DND-41 (cell line): ENCODE measurements around the gene ELF4.
A peak's percentile ranks its signal among the peaks of the same experiment; 100 is the strongest.
"Not testable (repeated sequence)": the region's sequence is repeated elsewhere in the genome, so short reads cannot be mapped to it uniquely, and the experiment has no call there.

Experiments
- ATAC-seq: fragments of 200-7000 bp; cut with Tn5 transposase; 3 replicates; pipeline ENCODE4 v1.9.1; 2021; ENCODE audit warnings: low read depth; ENCODE audit not compliant: insufficient read depth
- DNase-seq: peaks from one replicate; pipeline ENCODE4 v3.0.0-alpha.2; 2020
- H2AFZ ChIP-seq: 2 replicates; pipeline ENCODE4 v1.6.0; 2012; ENCODE audit warnings: low read depth, low read length
- H3K27ac ChIP-seq: 2 replicates; pipeline ENCODE4 v1.5.1; 2012; ENCODE audit warnings: low read length, inconsistent platforms
- H3K27me3 ChIP-seq: fragments of 200-600 bp; sonication (generic); 2 replicates; pipeline ENCODE4 v1.6.0; 2012; ENCODE audit warnings: low read length, mild to moderate bottlenecking, inconsistent platforms; ENCODE audit not compliant: insufficient read depth, poor library complexity
- H3K36me3 ChIP-seq: 2 replicates; pipeline ENCODE4 v1.5.1; 2012; ENCODE audit warnings: low read length, inconsistent platforms; ENCODE audit not compliant: insufficient read depth
- H3K4me1 ChIP-seq: 2 replicates; pipeline ENCODE4 v1.5.1; 2012; ENCODE audit warnings: mild to moderate bottlenecking, low read length; ENCODE audit not compliant: insufficient read depth
- H3K4me2 ChIP-seq: 2 replicates; pipeline ENCODE4 v1.6.0; 2012; ENCODE audit warnings: mild to moderate bottlenecking, moderate library complexity, low read length, inconsistent platforms; ENCODE audit not compliant: insufficient read depth
- H3K4me3 ChIP-seq, 2 experiments: fragments of 200-600 bp in 1 of 2; shearing (Covaris generic) in 1 of 2; 2 replicates each; pipeline ENCODE4 v1.5.1; 2012 to 2016; ENCODE audit warnings: inconsistent platforms in 2 of 2, low read length in 2 of 2, mild to moderate bottlenecking in 2 of 2, low read depth in 1 of 2, moderate library complexity in 1 of 2
- H3K79me2 ChIP-seq: 2 replicates; pipeline ENCODE4 v1.6.0; 2012; ENCODE audit warnings: low read length, inconsistent platforms; ENCODE audit not compliant: insufficient read depth
- H3K9ac ChIP-seq: 2 replicates; pipeline ENCODE4 v1.6.0; 2012; ENCODE audit warnings: low read depth, mild to moderate bottlenecking, inconsistent platforms, low read length, moderate library complexity
- H3K9me3 ChIP-seq: 2 replicates; pipeline ENCODE4 v1.5.1; 2012; ENCODE audit warnings: low read length, moderate library complexity, mild to moderate bottlenecking, inconsistent platforms; ENCODE audit not compliant: insufficient read depth, severe bottlenecking
- H4K20me1 ChIP-seq: 2 replicates; pipeline ENCODE4 v1.6.0; 2012; ENCODE audit warnings: low read length; ENCODE audit not compliant: insufficient read depth
- EZH2 ChIP-seq: IDR thresholded peaks from 3 replicates; pipeline ENCODE4 v1.6.1; 2012; ENCODE audit warnings: borderline replicate concordance, low read depth, mild to moderate bottlenecking, moderate library complexity, low read length, inconsistent platforms; ENCODE audit not compliant: severe bottlenecking
- TF ChIP-seq, protein P1 (sequence below): IDR thresholded peaks from 2 replicates; pipeline ENCODE4 v1.5.1; 2012; ENCODE audit warnings: borderline replicate concordance, low read length, moderate library complexity, mild to moderate bottlenecking; ENCODE audit not compliant: poor library complexity, severe bottlenecking; ENCODE audit errors: extremely low read depth

Gene ELF4

DNA sequence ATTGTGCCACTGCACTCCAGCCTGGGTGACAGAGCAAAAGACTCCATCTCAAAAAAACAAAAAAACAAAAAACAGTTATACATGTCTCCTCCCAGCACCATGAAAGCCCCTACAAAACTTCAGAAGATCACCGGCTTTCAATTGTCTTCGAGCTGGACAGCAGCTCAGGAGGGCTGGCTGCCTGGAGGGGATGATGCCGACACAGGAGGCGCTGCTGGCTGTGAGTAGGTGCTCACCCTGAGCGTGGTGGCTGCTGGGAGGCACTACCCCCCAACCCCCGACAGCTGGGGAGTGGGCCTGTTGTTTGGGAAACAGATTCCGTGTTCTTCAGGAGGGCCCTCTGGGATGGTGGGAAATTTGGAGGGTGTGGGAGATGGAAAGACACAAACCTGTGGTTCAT lies 6.9 kb upstream of the ELF4 start:
- Histone ChIP-seq H3K4me3 (no peak overlapping the region), H3K4me1 (peaks cover 14% of the 10 kb centered on the region), H3K79me2 (no peaks in the 10 kb centered on the region), H3K27me3 (no peaks in the 10 kb centered on the region), H3K36me3 (no peaks in the 10 kb centered on the region), H3K9me3 (no peaks in the 10 kb centered on the region), H3K27ac (no peak overlapping the region), H3K4me2 (no peak overlapping the region), H2AFZ (no peak overlapping the region), H3K9ac (no peak overlapping the region), H4K20me1 (no peaks in the 10 kb centered on the region)
- no peak for DNase-seq
- no peak for TF ChIP-seq EZH2
- TF ChIP-seq, protein P1, sequence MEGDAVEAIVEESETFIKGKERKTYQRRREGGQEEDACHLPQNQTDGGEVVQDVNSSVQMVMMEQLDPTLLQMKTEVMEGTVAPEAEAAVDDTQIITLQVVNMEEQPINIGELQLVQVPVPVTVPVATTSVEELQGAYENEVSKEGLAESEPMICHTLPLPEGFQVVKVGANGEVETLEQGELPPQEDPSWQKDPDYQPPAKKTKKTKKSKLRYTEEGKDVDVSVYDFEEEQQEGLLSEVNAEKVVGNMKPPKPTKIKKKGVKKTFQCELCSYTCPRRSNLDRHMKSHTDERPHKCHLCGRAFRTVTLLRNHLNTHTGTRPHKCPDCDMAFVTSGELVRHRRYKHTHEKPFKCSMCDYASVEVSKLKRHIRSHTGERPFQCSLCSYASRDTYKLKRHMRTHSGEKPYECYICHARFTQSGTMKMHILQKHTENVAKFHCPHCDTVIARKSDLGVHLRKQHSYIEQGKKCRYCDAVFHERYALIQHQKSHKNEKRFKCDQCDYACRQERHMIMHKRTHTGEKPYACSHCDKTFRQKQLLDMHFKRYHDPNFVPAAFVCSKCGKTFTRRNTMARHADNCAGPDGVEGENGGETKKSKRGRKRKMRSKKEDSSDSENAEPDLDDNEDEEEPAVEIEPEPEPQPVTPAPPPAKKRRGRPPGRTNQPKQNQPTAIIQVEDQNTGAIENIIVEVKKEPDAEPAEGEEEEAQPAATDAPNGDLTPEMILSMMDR = peak; percentile 6
- no peak for ATAC-seq

DNA sequence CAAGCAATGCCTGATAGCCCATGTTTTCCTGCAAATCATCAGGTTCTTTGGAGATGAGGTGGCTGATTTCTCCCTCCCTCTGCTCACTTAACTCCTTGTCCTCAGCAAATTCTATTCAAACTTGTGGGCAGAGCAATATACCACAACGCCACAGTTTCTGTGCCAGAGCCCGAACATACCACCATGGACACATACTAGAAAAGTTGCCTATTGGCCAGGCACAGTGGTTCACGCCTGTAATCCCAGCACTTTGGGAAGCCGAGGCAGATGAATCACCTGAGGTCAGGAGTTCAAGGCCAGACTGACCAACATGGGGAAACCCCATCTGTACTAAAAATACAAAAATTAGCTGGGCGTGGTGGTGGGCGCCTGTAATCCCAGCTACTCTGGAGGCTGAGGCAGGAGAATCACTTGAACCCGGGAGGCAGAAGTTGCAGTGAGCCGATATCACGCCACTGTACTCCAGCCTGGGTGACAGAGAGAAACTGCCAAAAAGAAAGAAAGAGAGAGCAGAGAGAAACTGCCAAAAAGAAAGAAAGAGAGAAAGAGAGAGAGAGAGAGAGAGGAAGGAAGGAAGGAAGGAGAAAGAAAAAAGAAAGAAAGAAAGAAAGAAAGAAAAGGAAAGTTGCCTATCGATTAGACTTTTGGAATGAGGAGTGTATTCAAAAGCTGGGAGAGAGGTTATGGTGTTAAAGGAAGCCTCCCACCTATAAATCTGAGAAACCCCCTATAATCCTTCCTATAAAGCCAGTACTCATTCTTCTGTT lies 5.0 kb upstream of the ELF4 start:
- H3K9me3 ChIP-seq, H3K4me1 ChIP-seq, DNase-seq, H3K4me3 ChIP-seq, H3K79me2 ChIP-seq, H3K4me2 ChIP-seq, H3K9ac ChIP-seq, H3K36me3 ChIP-seq, H4K20me1 ChIP-seq, H3K27me3 ChIP-seq, H3K27ac ChIP-seq, ATAC-seq, H2AFZ ChIP-seq: not testable (repeated sequence)

DNA sequence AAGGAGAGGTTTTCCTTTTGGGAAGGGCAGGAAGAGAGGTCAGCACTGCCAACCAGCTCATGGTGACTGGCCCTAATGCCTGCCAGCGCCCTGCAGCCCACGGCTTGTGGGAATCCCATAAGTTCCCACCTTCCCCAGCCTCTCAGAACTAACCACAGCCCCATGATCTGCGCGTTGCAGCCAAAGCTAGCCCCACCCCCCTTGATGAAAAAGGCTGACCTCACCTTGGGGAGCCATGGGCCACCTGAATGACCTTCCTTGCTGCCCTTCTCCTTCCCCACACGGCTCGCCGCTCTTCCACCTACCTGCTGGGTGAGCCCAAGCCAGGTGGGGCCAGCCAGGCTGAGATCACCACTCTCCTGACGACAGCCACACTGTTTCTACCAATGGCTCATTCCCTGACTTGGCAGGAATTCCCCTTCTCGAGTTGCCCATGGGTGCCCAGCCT lies 3.9 kb upstream of the ELF4 start:
- H3K27ac ChIP-seq = no peak overlapping the region
- no peak overlapping the region for H3K9ac ChIP-seq
- TF ChIP-seq, protein P1 = no peak
- TF ChIP-seq EZH2 = no peak
- no peaks in the 10 kb centered on the region for H3K27me3 ChIP-seq
- no peaks in the 10 kb centered on the region for H4K20me1 ChIP-seq
- no peaks in the 10 kb centered on the region for H3K36me3 ChIP-seq
- H3K4me1 ChIP-seq = peaks cover 17% of the 10 kb centered on the region
- no peaks in the 10 kb centered on the region for H3K9me3 ChIP-seq
- no peak overlapping the region for H2AFZ ChIP-seq
- ATAC-seq (no peak), DNase-seq (no peak)
- H3K4me2 ChIP-seq = no peak overlapping the region
- no peak overlapping the region for H3K4me3 ChIP-seq
- H3K79me2 ChIP-seq = no peaks in the 10 kb centered on the region

DNA sequence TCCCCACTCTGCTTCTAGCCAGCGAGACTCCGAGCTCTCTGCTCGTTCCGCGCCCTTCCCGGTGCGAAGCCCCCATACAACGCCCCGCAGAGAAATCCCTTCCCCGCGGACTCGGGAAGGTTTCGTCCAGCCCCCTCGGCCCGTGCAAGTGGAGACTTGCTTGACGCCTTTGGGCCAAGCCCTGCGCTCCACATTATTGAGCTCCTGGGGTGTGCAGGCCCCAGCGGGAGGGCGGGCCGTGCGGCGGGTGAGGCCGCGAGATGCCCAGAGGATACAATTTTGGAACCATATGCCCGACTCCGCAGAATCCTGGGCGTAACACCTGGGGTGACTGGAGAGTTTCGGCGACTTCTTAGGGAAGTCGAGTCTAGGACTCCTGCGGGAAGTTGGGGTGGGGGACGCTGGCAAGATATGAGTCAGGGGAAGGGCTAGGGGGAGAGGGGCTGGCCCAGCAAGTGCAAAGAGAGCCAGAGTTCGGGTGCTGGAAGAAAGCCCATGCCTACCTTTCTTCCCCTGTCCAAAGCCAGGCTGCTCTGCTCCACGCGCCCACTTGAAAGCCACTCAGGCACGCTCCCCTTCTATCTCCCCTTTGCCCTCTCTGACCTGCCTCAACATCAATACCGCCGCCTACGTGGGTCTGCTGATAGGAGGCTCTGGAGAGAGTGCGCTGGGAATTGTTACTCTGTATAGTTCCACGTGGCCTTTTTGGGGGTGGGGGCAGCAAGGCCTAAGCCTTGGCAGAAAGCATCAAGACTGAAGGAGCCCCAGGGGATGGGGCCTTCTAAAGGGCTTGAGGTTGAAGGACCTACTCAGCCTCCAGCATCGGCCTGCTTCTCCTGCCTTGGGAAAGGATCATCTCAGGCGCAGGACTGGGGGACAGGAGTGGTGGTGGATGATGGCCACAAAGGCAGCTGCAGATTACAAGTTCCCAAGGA lies 1.2 kb upstream of the ELF4 start:
- no peak overlapping the region for H3K27ac ChIP-seq
- no peaks in the 10 kb centered on the region for H3K36me3 ChIP-seq
- H3K79me2 ChIP-seq = no peaks in the 10 kb centered on the region
- peaks cover 26% of the 10 kb centered on the region for H3K4me1 ChIP-seq
- ATAC-seq = peak; percentile 8; the same call in 1 of the 3 replicates
- no peak for DNase-seq
- peak overlapping the region in 1 of 2 experiments; percentile 52; a peak in 2 of 4 replicates for H3K4me3 ChIP-seq
- peak overlapping the region; percentile 62 for H2AFZ ChIP-seq
- H3K9ac ChIP-seq = peak overlapping the region; percentile 50; the same call in 1 of the 2 replicates
- TF ChIP-seq, protein P1 = no peak
- TF ChIP-seq EZH2 = no peak
- H3K27me3 ChIP-seq = no peaks in the 10 kb centered on the region
- H3K4me2 ChIP-seq = peak overlapping the region; percentile 55
- no peaks in the 10 kb centered on the region for H3K9me3 ChIP-seq
- H4K20me1 ChIP-seq = no peaks in the 10 kb centered on the region
